Endothelial cell of umbilical vein (primary cell): ENCODE measurements around the gene CBLN3.

Source experiments
- EZH2 ChIP-seq: IDR thresholded peaks from 2 replicates; pipeline ENCODE4 v1.6.1; 2012; ENCODE audit warnings: borderline replicate concordance, low read depth, mild to moderate bottlenecking, moderate library complexity, low read length, inconsistent platforms; ENCODE audit not compliant: severe bottlenecking
- GATA2 ChIP-seq: IDR thresholded peaks from 2 replicates; pipeline ENCODE4 v1.7.0; 2011; ENCODE audit warnings: low read depth, mild to moderate bottlenecking, moderate library complexity, mixed read lengths, low read length; ENCODE audit not compliant: insufficient read length, insufficient read depth
- JUN ChIP-seq: IDR thresholded peaks from 2 replicates; pipeline ENCODE4 v1.6.1; 2011; ENCODE audit warnings: borderline replicate concordance, low read depth; ENCODE audit not compliant: insufficient read length, insufficient read depth
- MYC ChIP-seq: IDR thresholded peaks from one replicate; pipeline ENCODE4 v1.6.1; 2011; ENCODE audit warnings: mild to moderate bottlenecking, low read depth, low read length
- POLR2A ChIP-seq: IDR thresholded peaks from 2 replicates; pipeline ENCODE4 v1.6.1; 2012; ENCODE audit warnings: low read depth, mild to moderate bottlenecking, control low read depth, low read length
- POLR2AphosphoS5 ChIP-seq: IDR thresholded peaks from 2 replicates; pipeline ENCODE4 v1.6.1; 2012; ENCODE audit warnings: low read depth, mild to moderate bottlenecking, control low read depth, low read length, moderate library complexity; ENCODE audit not compliant: insufficient read depth
- TF ChIP-seq, protein P1 (sequence below), 2 donors: IDR thresholded peaks; 1 replicate in 1 of 2; 2 replicates in 1 of 2; pipeline ENCODE4 v1.5.1; 2011; ENCODE audit warnings: low read length in 2 of 2, mild to moderate bottlenecking in 2 of 2, moderate library complexity in 2 of 2, control low read depth in 1 of 2, inconsistent platforms in 1 of 2, low read depth in 1 of 2; ENCODE audit not compliant: insufficient read depth in 1 of 2; ENCODE audit errors: extremely low read depth in 1 of 2
- TF ChIP-seq, protein P2 (sequence below): IDR thresholded peaks from 2 replicates; pipeline ENCODE4 v1.6.1; 2011; ENCODE audit not compliant: insufficient read depth, insufficient read length

- TF ChIP-seq JUN: no peak
- TF ChIP-seq GATA2: no peak
- TF ChIP-seq, protein P1, sequence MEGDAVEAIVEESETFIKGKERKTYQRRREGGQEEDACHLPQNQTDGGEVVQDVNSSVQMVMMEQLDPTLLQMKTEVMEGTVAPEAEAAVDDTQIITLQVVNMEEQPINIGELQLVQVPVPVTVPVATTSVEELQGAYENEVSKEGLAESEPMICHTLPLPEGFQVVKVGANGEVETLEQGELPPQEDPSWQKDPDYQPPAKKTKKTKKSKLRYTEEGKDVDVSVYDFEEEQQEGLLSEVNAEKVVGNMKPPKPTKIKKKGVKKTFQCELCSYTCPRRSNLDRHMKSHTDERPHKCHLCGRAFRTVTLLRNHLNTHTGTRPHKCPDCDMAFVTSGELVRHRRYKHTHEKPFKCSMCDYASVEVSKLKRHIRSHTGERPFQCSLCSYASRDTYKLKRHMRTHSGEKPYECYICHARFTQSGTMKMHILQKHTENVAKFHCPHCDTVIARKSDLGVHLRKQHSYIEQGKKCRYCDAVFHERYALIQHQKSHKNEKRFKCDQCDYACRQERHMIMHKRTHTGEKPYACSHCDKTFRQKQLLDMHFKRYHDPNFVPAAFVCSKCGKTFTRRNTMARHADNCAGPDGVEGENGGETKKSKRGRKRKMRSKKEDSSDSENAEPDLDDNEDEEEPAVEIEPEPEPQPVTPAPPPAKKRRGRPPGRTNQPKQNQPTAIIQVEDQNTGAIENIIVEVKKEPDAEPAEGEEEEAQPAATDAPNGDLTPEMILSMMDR (IDR thresholded peaks at IDR 0.05; ENCODE audit: extremely low read depth in 1 of 2, insufficient read depth in 1 of 2, low read depth in 1 of 2, low read length in 2 of 2): no peak
- TF ChIP-seq POLR2A: no peak
- TF ChIP-seq MYC: no peak
- no peak for TF ChIP-seq EZH2
- no peak for TF ChIP-seq POLR2AphosphoS5
- TF ChIP-seq, protein P2, sequence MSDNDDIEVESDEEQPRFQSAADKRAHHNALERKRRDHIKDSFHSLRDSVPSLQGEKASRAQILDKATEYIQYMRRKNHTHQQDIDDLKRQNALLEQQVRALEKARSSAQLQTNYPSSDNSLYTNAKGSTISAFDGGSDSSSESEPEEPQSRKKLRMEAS: no peak
Observed at GRCh38 chr14:24377657-24378056, 51.8 kb downstream of the CBLN3 start.
